Posterior cingulate gyrus (tissue), 11 donors: ENCODE data around the gene ILF2.

Experiments
- DNase-seq, 10 donors: peaks; one replicate each; pipeline versions ENCODE4 v3.0.0 to v3.0.0-alpha.2; 2020 to 2021; ENCODE audit warnings: mixed read lengths in 3 of 10
- intact Hi-C: fragments of 100-400 bp; cut with DNase I; formaldehyde crosslinking; loops from one replicate; pipeline ENCODE4 v1.15.1; 2023

The ILF2 gene

GRCh38 chr1:153614189-153614900 is 56.4 kb downstream of the ILF2 start:
- intact Hi-C loops: no loop called here

GRCh38 chr1:153613406-153613805 is 57.4 kb downstream of the ILF2 start:
- peak in 2 of 10 donors; percentile 27 to 57 for DNase-seq
- intact Hi-C loops: no loop called here

More at GRCh38 chr1:153614189-153614900, 56.4 kb downstream of the ILF2 start:
- DNase-seq: peak in 2 of 10 donors; percentile 37 to 75

GRCh38 chr1:153612755-153613331 is 58.0 kb downstream of the ILF2 start, which contains the start of gene S100A16:
TSS of gene S100A16 (minus strand) at chr1:153613137. CDS start at chr1:153608151, 4,986 bp downstream.
- peak in 5 of 10 donors; percentile 33 to 83 (median 45) for DNase-seq
- intact Hi-C loops: no loop called here

GRCh38 chr1:153612111-153612754 is 58.6 kb downstream of the ILF2 start:
- DNase-seq: peak in 2 of 10 donors; percentile 18 to 60
- intact Hi-C loops: no loop called here
